A549 treated with CpdA at 1 μM for 4 hours (cell line): ENCODE results near the gene A4GALT. TPM values are rescaled to one million over a fixed set of nuclear protein-coding genes. Genes with fewer than 3 reads are reported as not detected.

Experiments
- total RNA-seq: library from RNA; stranded (reverse); fragments of 200-300 nt; extraction: Qiagen RNA extraction; gene quantifications from 5 replicates; pipeline ENCODE4 v1.2.3, GENCODE V29; 2022; ENCODE audit warnings: low read depth

The A4GALT gene, protein sequence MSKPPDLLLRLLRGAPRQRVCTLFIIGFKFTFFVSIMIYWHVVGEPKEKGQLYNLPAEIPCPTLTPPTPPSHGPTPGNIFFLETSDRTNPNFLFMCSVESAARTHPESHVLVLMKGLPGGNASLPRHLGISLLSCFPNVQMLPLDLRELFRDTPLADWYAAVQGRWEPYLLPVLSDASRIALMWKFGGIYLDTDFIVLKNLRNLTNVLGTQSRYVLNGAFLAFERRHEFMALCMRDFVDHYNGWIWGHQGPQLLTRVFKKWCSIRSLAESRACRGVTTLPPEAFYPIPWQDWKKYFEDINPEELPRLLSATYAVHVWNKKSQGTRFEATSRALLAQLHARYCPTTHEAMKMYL
- 11.9 to 16.4 TPM (median 14.7 TPM) in 5 replicates for total RNA-seq

DNA sequence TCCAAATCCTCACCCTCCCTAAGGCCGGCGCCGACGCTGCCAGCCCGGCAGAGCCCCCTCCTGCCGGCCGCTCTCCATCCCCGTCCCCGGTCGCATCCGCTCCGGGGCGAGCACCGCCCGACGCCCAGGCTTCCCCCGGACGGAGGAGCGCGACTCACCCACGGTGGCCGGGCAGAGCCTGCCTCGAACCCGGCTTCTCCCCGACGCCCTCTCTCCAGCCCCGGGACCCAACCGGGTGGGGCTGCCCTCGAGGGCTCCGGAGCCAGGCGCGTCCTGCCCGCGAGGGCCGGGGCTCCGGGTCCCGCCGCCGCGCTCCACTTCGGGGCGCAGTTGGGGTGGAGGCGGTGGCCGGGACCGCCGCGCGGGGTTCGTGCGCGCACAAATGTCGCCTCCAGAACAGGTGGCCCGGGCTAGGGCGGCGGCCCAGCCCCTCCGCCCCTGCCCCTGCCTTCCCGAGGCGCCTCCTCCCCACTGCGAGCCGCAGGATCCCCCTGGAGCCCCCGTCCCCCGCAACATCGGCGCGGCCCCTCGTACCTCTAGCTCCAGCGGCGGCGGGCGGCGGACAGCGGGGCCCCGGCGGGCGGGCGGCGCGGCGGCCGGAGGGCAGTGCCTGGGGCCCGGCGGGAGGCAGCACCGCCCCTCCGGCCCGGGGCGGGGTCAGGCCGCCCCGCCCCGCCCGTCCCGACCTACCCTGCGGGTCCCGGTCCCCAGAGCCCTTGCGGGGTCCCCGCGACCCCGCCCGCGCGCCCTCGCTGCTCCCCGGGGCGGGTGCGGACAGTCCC, at the start of gene A4GALT:
Gene A4GALT, minus strand, starts transcription at position 608 of the 782 bp plus-strand sequence. CDS start 26,919 bp downstream, outside the sequence.

DNA sequence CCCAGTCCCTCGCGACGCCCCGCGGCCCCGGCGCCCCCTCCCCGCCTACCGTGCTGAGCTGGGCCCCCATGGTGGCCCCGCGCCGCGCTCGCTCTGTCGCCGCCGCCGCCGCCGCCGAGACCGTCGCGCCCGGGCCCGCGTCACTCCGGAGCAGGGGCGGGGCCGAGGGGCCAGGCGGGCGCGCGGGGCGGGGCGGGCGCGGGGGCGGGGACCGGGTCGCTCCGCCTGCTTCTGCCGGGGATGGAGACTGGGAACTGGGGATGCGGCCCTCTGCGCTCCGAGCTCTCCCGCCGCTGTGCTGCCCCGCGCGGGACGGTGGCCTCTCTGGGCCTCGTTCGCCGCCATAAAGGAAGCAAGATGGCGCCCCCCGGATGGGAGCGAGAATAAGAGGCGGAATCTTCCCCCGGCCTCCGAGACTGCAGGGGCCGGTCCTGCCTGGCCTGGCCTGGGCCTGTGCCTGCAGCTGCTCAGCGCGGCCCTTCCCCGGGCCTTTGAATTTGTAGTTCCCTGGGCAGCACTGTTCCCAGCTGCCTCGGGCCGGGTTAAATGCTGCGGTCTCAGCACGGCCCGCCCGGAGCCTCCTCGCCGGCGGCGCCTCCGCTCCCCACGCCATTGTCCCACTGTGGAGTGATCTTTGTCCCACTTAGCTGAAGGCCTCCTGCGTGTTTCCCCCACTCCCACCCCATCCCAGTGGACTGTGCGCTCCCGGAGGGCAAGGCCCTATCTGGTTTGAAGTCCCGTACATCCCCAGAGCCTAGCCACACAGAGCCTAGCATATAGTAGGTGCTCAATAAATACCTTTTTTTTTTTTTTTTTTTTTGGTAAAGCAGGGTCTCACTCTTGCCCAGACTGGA, 71.2 kb downstream of the A4GALT start, which contains the start of gene CYB5R3:
Gene CYB5R3, minus strand, starts transcription at position 147 of the 854 bp plus-strand sequence. Its CDS starts 77 bp downstream, at position 70.

Other genes starting within 250 kb of the A4GALT start
- 44.2 to 59.8 TPM (median 51.2 TPM) in 5 replicates for gene RRP7A, start 201.1 kb downstream of the A4GALT start, total RNA-seq
- 0.12 to 0.33 TPM (median 0.22 TPM) in 5 replicates for gene SERHL2, start 166.9 kb downstream of the A4GALT start, total RNA-seq
- 37.1 to 43.3 TPM (median 40.1 TPM) in 5 replicates for gene POLDIP3, start 106.0 kb downstream of the A4GALT start, total RNA-seq
- not detected in 5 replicates for gene ATP5MGL, start 80.3 kb downstream of the A4GALT start, total RNA-seq
- 83.1 to 110 TPM (median 103 TPM) in 5 replicates for gene CYB5R3, start 71.5 kb downstream of the A4GALT start, total RNA-seq
- gene ARFGAP3, start 136.4 kb upstream of the A4GALT start, total RNA-seq, result 13.9 to 20.0 TPM (median 17.0 TPM) in 5 replicates